Endometrium (tissue), 2 donors: ENCODE measurements around the gene HOXC9.

Experiments used
- FAIRE-seq: peaks from 2 replicates; lab custom pipeline; 2012; peaks lifted over from hg19 to GRCh38; lab: Jason Lieb, UNC
- donor health status: control.
- donor health status: control.

The HOXC9 gene

GRCh38 chr12:54015018-54015931 is 15.3 kb downstream of the HOXC9 start:
- FAIRE-seq: no peak

GRCh38 chr12:54016051-54016450 is 16.1 kb downstream of the HOXC9 start:
- no peak for FAIRE-seq

DNA sequence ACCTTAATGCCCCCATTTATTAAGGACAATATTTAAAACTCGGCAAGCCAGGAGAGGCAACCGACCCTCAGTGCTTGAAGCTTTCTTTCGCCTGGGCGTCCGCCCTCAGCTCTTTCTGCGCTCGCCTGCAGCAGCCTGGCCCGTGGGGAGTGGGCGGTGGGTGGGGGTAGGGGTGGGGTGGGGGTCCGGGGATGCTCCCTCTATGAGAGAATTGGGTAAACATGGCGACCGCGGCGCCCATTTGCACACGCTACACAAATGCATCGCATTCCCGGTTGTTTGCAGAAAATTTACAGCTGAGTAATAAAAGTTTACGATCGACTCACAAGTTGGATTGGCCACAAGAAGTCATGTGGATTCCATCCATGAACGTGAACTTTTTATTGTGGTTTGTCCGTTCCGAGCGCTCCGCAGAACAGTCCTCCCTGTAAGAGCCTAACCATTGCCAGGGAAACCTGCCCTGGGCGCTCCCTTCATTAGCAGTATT is 16.6 kb downstream of the HOXC9 start:
- peak; percentile 4 for FAIRE-seq

GRCh38 chr12:54017027-54017788 is 17.2 kb downstream of the HOXC9 start:
- no peak for FAIRE-seq

- no peak for FAIRE-seq
Measured at GRCh38 chr12:54017878-54018467, 18.0 kb downstream of the HOXC9 start.

GRCh38 chr12:54018468-54018984 is 18.6 kb downstream of the HOXC9 start:
- no peak for FAIRE-seq

GRCh38 chr12:54019091-54019811 is 19.3 kb downstream of the HOXC9 start:
- FAIRE-seq: no peak

- no peak for FAIRE-seq
Measured at GRCh38 chr12:54019924-54020590, 20.1 kb downstream of the HOXC9 start.

GRCh38 chr12:54020591-54021405 is 20.8 kb downstream of the HOXC9 start:
- no peak for FAIRE-seq

DNA sequence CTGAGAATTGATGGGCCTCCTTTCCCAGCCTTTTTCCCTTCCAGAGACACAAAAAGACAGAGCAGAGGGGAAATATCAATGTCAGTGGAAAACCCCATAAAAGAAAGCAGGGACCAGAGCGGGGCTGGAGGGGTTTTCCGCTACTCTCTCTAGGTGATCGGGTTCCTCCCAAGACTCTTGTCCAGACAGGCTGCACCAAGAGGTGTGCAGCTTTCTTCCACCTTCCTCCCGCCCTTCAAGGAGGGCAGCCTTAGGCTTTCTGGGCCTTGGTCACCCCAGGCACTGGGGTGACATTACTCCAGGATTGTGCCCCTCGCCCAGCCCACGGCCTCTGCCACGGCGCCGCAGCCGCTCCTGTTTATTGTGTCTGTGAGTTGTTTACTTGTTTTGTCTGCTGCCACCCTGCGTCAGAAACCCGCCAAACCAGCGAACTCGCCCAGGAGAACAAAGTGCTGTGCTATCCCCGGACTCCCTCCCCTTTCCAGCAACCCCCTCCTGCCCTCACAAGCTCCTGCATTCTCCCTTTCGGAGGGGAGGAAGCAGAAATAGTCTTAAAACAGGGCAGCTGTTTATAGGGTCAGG is 21.6 kb downstream of the HOXC9 start:
- no peak for FAIRE-seq

GRCh38 chr12:54022960-54023884 is 23.3 kb downstream of the HOXC9 start:
- FAIRE-seq: no peak

GRCh38 chr12:54024127-54024526 is 24.2 kb downstream of the HOXC9 start:
- FAIRE-seq: no peak

DNA sequence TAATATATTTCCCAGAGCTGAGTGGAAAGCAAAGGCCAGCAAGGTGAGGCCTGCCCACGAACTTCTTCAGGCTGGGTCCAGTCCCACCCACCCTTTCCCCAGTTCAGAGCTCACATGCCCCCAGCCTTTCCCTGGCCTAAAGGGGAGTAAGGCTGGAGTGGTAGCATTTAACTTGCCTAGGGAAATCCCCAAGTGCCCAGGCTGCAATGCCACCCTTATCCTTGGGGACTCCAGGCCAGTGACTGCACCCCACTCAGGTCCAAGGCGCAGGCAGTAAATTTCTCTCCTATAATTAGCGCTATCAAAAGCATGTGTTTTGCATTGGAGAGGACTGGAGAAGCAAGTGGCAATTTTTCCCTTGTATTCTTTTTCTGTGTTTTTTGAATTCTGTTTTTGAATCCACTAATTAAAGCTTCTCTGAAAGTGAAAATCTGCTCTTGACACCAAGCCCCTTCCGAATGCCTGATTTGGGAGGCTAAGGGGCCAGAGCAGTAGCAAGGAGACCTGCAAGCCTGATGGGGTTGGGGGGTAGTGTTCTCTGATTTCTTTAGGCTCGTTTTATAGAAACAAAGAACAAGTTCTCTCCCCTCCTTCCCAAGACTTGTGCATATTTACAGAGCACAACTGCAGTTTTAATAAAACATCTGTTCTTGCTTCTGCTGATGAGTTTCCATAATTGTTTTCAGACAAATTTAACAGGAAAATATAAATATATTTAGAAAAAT is 24.8 kb downstream of the HOXC9 start:
- FAIRE-seq: no peak

- FAIRE-seq: no peak
Measured at GRCh38 chr12:54025499-54026405, 25.8 kb downstream of the HOXC9 start.

GRCh38 chr12:54026640-54027441 is 26.9 kb downstream of the HOXC9 start:
- no peak for FAIRE-seq

GRCh38 chr12:54027442-54027786 is 27.5 kb downstream of the HOXC9 start:
- FAIRE-seq: no peak
